A673 (cell line): Measurements from ENCODE around the gene GANC.

Source experiments
- EZH2 ChIP-seq: fragments of 200-600 bp; sonication (generic); IDR thresholded peaks from 2 replicates; pipeline ENCODE4 v1.6.1; 2017; ENCODE audit warnings: borderline replicate concordance, low read depth, mild to moderate bottlenecking, mixed read lengths, antibody characterized with exemption, low read length; ENCODE audit not compliant: poor library complexity, severe bottlenecking
- TF ChIP-seq, protein P1 (sequence below): fragments of 300-800, 200-600 bp; sonication (generic); conservative IDR thresholded peaks from 2 replicates; pipeline ENCODE4 v1.5.1; 2017; ENCODE audit warnings: low read depth, mild to moderate bottlenecking, antibody characterized with exemption, low read length, moderate library complexity, mixed read lengths

DNA sequence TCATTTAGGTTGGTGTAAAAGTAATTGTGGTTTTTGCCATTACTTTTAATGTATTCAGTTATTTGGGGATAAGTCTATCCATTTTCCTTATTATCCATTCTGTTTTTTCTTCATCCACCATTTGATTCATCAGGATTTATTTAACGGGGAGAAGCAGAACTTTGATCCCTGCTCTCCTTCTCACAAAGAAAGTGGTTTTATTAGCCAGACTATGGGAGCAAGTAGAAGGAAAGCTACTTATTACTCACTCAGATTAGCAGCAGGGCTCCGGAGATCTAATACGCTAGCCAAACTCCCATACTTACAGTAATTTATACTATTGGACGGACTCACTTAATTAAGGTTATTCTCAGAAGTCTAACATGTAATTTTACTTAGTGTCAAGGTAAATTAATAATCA lies 14.9 kb downstream of the GANC start:
- TF ChIP-seq EZH2 = no peak
- TF ChIP-seq, protein P1, sequence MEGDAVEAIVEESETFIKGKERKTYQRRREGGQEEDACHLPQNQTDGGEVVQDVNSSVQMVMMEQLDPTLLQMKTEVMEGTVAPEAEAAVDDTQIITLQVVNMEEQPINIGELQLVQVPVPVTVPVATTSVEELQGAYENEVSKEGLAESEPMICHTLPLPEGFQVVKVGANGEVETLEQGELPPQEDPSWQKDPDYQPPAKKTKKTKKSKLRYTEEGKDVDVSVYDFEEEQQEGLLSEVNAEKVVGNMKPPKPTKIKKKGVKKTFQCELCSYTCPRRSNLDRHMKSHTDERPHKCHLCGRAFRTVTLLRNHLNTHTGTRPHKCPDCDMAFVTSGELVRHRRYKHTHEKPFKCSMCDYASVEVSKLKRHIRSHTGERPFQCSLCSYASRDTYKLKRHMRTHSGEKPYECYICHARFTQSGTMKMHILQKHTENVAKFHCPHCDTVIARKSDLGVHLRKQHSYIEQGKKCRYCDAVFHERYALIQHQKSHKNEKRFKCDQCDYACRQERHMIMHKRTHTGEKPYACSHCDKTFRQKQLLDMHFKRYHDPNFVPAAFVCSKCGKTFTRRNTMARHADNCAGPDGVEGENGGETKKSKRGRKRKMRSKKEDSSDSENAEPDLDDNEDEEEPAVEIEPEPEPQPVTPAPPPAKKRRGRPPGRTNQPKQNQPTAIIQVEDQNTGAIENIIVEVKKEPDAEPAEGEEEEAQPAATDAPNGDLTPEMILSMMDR = no peak
